H1 (cell line): ENCODE data around the gene P2RX7.

ENCODE experiments used
- ATF2 ChIP-seq: IDR thresholded peaks from 2 replicates; pipeline ENCODE4 v1.6.1; 2012; ENCODE audit warnings: low read length, inconsistent platforms
- CREB1 ChIP-seq: IDR thresholded peaks from 2 replicates; pipeline ENCODE4 v1.6.1; 2012; ENCODE audit warnings: inconsistent platforms
- CTCF ChIP-seq, 3 experiments: IDR thresholded peaks; 1 replicate in 2 of 3; 2 replicates in 1 of 3; pipeline versions ENCODE4 v1.5.1 to v1.6.1; 2011; ENCODE audit warnings: low read length in 3 of 3, mild to moderate bottlenecking in 3 of 3, inconsistent platforms in 2 of 3, low read depth in 1 of 3, moderate library complexity in 1 of 3; ENCODE audit not compliant: insufficient read depth in 1 of 3; ENCODE audit errors: control extremely low read depth in 1 of 3
- EZH2 ChIP-seq: fragments of 200-600 bp; sonication (generic); IDR thresholded peaks from 2 replicates; pipeline ENCODE4 v1.7.1; 2012; ENCODE audit warnings: low read depth, mild to moderate bottlenecking, moderate library complexity, low read length, inconsistent platforms; ENCODE audit not compliant: severe bottlenecking
- GTF2F1 ChIP-seq: IDR thresholded peaks from 2 replicates; pipeline ENCODE4 v1.6.1; 2012; ENCODE audit warnings: low read depth, low read length, improper control_type of control experiment, borderline replicate concordance
- NANOG ChIP-seq: IDR thresholded peaks from 2 replicates; pipeline ENCODE4 v1.6.1; 2011; ENCODE audit warnings: low read length, low read depth, mild to moderate bottlenecking, inconsistent platforms; ENCODE audit not compliant: insufficient read depth, poor library complexity, severe bottlenecking
- PHF8 ChIP-seq: fragments of 200-600 bp; sonication (generic); conservative IDR thresholded peaks from 2 replicates; pipeline ENCODE4 v1.7.1; 2012; ENCODE audit warnings: low read depth, mild to moderate bottlenecking, inconsistent platforms, low read length, moderate library complexity
- POLR2AphosphoS5 ChIP-seq: IDR thresholded peaks from 2 replicates; pipeline ENCODE4 v1.6.1; 2011; ENCODE audit warnings: low read depth, low read length
- RBBP5 ChIP-seq: IDR thresholded peaks from 2 replicates; pipeline ENCODE4 v1.7.1; 2012; ENCODE audit warnings: low read depth, mild to moderate bottlenecking, inconsistent platforms, low read length, moderate library complexity, borderline replicate concordance
- SAP30 ChIP-seq: fragments of 300-600 bp; sonication (generic); IDR thresholded peaks from 2 replicates; pipeline ENCODE4 v1.7.1; 2012; ENCODE audit warnings: low read length, moderate library complexity, mild to moderate bottlenecking, inconsistent platforms; ENCODE audit not compliant: insufficient read depth, insufficient replicate concordance
- TCF12 ChIP-seq: IDR thresholded peaks from 2 replicates; pipeline ENCODE4 v1.6.1; 2011; ENCODE audit warnings: low read depth, mild to moderate bottlenecking, low read length

- no peak for TF ChIP-seq EZH2
- TF ChIP-seq PHF8, result no peak
- no peak for TF ChIP-seq ATF2
- no peak for TF ChIP-seq CTCF (IDR thresholded peaks at IDR 0.05; ENCODE audit: control extremely low read depth in 1 of 3, insufficient read depth in 1 of 3, low read depth in 1 of 3, low read length in 3 of 3)
- no peak for TF ChIP-seq CREB1
- no peak for TF ChIP-seq NANOG
- no peak for TF ChIP-seq TCF12
- TF ChIP-seq POLR2AphosphoS5, result no peak
- TF ChIP-seq GTF2F1, result no peak
- no peak for TF ChIP-seq RBBP5
- no peak for TF ChIP-seq SAP30
Observed at GRCh38 chr12:121158085-121158484, 25.4 kb downstream of the P2RX7 start.
